Measurements from ENCODE around the gene AK2. TPM values are rescaled to one million over a fixed set of nuclear protein-coding genes. Genes with fewer than 3 reads are reported as not detected.
A peak's percentile ranks its signal among the peaks of the same experiment; 100 is the strongest.

Gene AK2
- total and polyA plus RNA-seq, 3 donors from 2014 or later = 144 to 219 (median 181) TPM

DNA sequence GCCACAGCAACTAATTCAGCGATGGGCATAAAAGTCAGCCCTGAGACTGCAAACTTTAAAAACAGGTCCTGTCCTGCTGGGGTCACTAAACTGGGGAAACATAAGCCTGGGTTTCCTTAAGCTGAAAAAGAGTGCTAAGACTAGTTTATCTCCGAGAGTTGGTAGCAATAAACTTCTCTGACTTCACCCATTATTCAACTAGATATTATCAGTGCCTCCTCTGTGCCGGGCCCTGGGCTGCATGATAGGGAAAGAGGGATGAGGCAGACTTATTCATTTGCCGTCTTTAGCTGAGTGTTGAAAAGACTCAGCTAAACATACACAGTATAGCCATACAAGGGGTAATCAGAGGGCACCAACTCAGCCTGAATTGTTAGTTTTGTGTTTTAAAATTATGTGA lies 33.0 kb downstream of the AK2 start:
- Histone ChIP-seq H3K9me3 (no peaks in the 10 kb centered on the region), H3K4me3 (no peak overlapping the region), H3K4me1 (peaks cover 21% of the 10 kb centered on the region), H3K27ac (no peak overlapping the region), H3K27me3 (no peaks in the 10 kb centered on the region), H3K36me3 (ENCODE audit: low read depth, missing control alignments) (no peaks in the 10 kb centered on the region)
- WGBS, 2 donors = 84 to 85% methylated on average over 4 of the region's 4 CpGs
- no peak for TF ChIP-seq CTCF (IDR thresholded peaks at IDR 0.05)
- no peak for TF ChIP-seq POLR2A (IDR thresholded peaks at IDR 0.05)
- no peak for DNase-seq
- intact Hi-C loops (cut with DNase I; ENCODE audit: low total_unique reads) = no loop called here

- no peaks in the 10 kb centered on the region for H3K36me3 ChIP-seq (ENCODE audit: low read depth, missing control alignments)
- no peaks in the 10 kb centered on the region for H3K27me3 ChIP-seq
- no peaks in the 10 kb centered on the region for H3K9me3 ChIP-seq
- no peak overlapping the region for H3K27ac ChIP-seq
- 83 to 89% methylated on average over 4 of the region's 4 CpGs for WGBS, 2 donors
- H3K4me1 ChIP-seq = peaks cover 35% of the 10 kb centered on the region
- intact Hi-C loops (cut with DNase I; ENCODE audit: low total_unique reads) = no loop called here
- TF ChIP-seq CTCF (IDR thresholded peaks at IDR 0.05) (no peak), POLR2A (IDR thresholded peaks at IDR 0.05) (no peak)
- no peak overlapping the region for H3K4me3 ChIP-seq
- no peak for DNase-seq
These were observed 34.7 kb downstream of the AK2 start for GRCh38 chr1:33002006-33002405.

- Histone ChIP-seq H3K9me3 (no peaks in the 10 kb centered on the region), H3K36me3 (ENCODE audit: low read depth, missing control alignments) (no peaks in the 10 kb centered on the region), H3K27me3 (no peaks in the 10 kb centered on the region), H3K27ac (no peak overlapping the region), H3K4me3 (no peak overlapping the region), H3K4me1 (peaks cover 36% of the 10 kb centered on the region)
- no peak for DNase-seq
- TF ChIP-seq POLR2A (IDR thresholded peaks at IDR 0.05) (no peak), CTCF (IDR thresholded peaks at IDR 0.05) (no peak)
- intact Hi-C loops (cut with DNase I; ENCODE audit: low total_unique reads) = no loop called here
- 94 to 96% methylated on average over 2 of the region's 2 CpGs for WGBS, 2 donors
These were observed 35.4 kb downstream of the AK2 start for GRCh38 chr1:33001282-33001681.

DNA sequence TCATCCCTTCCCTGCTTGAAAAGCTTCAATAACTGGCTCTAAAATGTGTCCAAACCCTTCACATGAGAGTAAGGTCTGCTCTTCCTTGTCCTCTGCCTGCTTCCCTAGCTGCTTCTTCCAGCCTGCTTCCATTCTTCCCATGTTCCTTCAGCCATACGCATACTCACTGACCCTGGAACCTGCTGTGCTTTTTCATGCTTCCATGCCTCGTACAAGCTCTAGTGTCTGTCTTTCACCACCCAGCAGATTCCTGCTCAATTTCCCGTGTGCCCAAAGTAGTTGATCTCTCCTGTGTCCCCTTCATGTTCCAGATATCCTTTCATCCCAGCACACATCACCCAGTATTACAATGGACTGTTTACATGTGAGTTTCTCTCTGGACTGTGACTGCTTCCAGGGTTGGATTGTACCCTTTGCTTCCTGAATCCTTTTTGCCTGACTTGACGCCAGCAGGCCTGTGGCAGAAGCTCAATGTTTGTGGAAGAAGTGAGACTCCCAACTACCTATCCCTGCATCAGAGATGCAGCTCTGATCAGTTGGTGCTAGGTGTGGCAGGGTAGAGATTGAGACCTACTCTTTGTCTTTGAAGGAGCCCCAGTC lies 36.2 kb downstream of the AK2 start:
- H3K27me3 ChIP-seq = no peaks in the 10 kb centered on the region
- no peak for TF ChIP-seq POLR2A (IDR thresholded peaks at IDR 0.05)
- intact Hi-C loops (cut with DNase I; ENCODE audit: low total_unique reads) = no loop called here
- no peaks in the 10 kb centered on the region for H3K9me3 ChIP-seq
- peaks cover 28% of the 10 kb centered on the region for H3K4me1 ChIP-seq
- no peak overlapping the region for H3K27ac ChIP-seq
- WGBS, 2 donors = 68 to 70% methylated on average over 4 of the region's 4 CpGs
- H3K36me3 ChIP-seq (ENCODE audit: low read depth, missing control alignments) = no peaks in the 10 kb centered on the region
- H3K4me3 ChIP-seq = no peak overlapping the region
- no peak for DNase-seq

DNA sequence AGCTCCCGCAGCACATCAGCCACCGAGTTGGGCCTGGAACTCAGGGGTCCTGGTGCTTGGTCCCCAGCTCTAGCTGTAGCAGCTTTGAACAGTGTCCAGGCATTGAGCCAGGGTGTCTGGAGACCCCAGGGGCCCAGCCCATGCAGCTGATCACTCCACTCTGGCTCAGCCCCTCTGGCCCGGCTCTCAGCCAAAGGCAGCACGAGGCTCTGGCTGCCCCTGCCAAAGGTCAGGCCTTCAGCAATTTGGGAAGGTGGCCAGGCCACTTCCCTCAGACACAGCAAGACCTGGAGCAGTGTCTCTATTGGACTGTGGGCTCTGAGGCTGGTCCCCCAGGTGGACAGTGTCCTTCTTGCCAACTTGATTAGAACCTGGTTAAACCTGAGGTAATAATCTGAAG lies 37.7 kb downstream of the AK2 start:
- 47% methylated on average over 4 of the region's 4 CpGs; no CpG with 5 or more reads in 1 of the 2 donors for WGBS, 2 donors
- no peaks in the 10 kb centered on the region for H3K9me3 ChIP-seq
- no peak overlapping the region for H3K27ac ChIP-seq
- no peaks in the 10 kb centered on the region for H3K36me3 ChIP-seq (ENCODE audit: low read depth, missing control alignments)
- H3K4me1 ChIP-seq = peaks cover 27% of the 10 kb centered on the region
- no peak overlapping the region for H3K4me3 ChIP-seq
- no peak for TF ChIP-seq CTCF (IDR thresholded peaks at IDR 0.05)
- no peak for TF ChIP-seq POLR2A (IDR thresholded peaks at IDR 0.05)
- intact Hi-C loops (cut with DNase I; ENCODE audit: low total_unique reads) = no loop called here
- no peaks in the 10 kb centered on the region for H3K27me3 ChIP-seq
- peak; percentile 37 for DNase-seq
